HG03135 (cell line): ENCODE measurements around the gene IKZF3.
"Not testable (repeated sequence)": the region's sequence is repeated elsewhere in the genome, so short reads cannot be mapped to it uniquely, and the experiment has no call there.

Source experiments
- ATAC-seq: cut with Tn5 transposase; IDR thresholded peaks from one replicate; pipeline ENCODE4 v1.9.1; 2021; ENCODE audit warnings: mild to moderate bottlenecking, moderate library complexity; ENCODE audit not compliant: unreplicated experiment

IKZF3 gene

GRCh38 chr17:39757176-39757662, 106.9 kb downstream of the IKZF3 start:
- no peak for ATAC-seq

- ATAC-seq: peak; percentile 0
These were observed 107.6 kb downstream of the IKZF3 start for GRCh38 chr17:39756380-39757079.

GRCh38 chr17:39755554-39756379, 108.3 kb downstream of the IKZF3 start:
- peak; percentile 31 for ATAC-seq

- no peak for ATAC-seq
These were observed 109.1 kb downstream of the IKZF3 start for GRCh38 chr17:39754958-39755553.

- ATAC-seq: peak; percentile 58
These were observed 109.8 kb downstream of the IKZF3 start for GRCh38 chr17:39754161-39754957.

- peak; percentile 17 for ATAC-seq
These were observed 110.5 kb downstream of the IKZF3 start for GRCh38 chr17:39753514-39754160.

GRCh38 chr17:39752241-39752881, 111.8 kb downstream of the IKZF3 start:
- ATAC-seq: no peak

- no peak for ATAC-seq
These were observed 112.5 kb downstream of the IKZF3 start for GRCh38 chr17:39751637-39752036.

GRCh38 chr17:39751016-39751543, 113.0 kb downstream of the IKZF3 start:
- no peak for ATAC-seq

- ATAC-seq: no peak
These were observed 113.7 kb downstream of the IKZF3 start for GRCh38 chr17:39750131-39751015.

- ATAC-seq: not testable (repeated sequence)
These were observed 115.6 kb downstream of the IKZF3 start for GRCh38 chr17:39748444-39749034.

- no peak for ATAC-seq
These were observed 116.4 kb downstream of the IKZF3 start for GRCh38 chr17:39747745-39748144.

GRCh38 chr17:39746145-39746461, 118.0 kb downstream of the IKZF3 start:
- no peak for ATAC-seq

GRCh38 chr17:39745335-39746144, 118.6 kb downstream of the IKZF3 start:
- no peak for ATAC-seq

- ATAC-seq: no peak
These were observed 119.3 kb downstream of the IKZF3 start for GRCh38 chr17:39744836-39745215.

GRCh38 chr17:39744075-39744835, 119.9 kb downstream of the IKZF3 start:
- no peak for ATAC-seq
